ENCODE measurements around the gene SCUBE2.

DNA sequence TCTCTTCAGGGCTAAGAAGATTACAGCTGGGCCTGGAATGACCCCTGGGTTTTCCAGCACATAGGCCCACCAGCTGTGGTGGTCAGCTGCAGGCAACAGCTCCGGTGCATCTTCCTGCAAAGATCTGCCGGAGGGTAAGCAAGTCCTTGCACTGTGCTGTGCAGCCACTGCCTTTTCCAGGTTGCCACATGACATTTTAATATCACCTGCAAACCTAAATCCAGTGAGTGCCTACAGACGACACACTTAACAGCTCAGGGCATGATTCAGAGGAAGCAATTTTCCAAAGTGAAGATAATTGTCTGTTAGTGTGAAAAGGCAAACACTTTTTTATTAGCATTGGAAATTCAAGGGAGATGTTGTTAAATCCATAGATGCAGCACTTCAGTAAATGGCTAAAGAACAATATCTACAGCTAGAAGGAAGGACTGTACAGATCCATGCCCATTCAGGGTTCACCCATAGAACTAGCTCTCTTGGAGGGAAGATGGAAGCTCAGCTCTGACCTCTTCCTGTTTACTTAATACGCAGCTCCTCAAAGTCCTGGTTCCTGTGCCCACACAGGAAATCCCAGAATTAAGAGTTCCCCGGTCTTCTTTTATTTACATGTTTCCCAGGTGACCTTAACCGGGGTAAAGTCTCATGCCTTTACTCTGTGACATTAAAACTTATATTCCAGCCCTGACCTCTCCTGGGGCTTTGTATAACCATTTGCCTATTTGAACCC lies 74.3 kb downstream of the SCUBE2 start:
- TF ChIP-seq POLR2A (IDR thresholded peaks at IDR 0.05) (no peak), CTCF (IDR thresholded peaks at IDR 0.05) (no peak)

All from Peyer's patch (tissue), 4 donors.